IPS DF 19.7 (cell line): ENCODE results near the gene DHX32.
"Not testable (repeated sequence)": the region's sequence is repeated elsewhere in the genome, so short reads cannot be mapped to it uniquely, and the experiment has no call there.

Experiments
- DNase-seq: peaks from one replicate; pipeline ENCODE4 v3.0.0-alpha.2; 2013; ENCODE audit warnings: low read depth, low spot score

DHX32 gene

GRCh38 chr10:125895130-125896087 is 14.3 kb upstream of the DHX32 start:
- DNase-seq: not testable (repeated sequence)

GRCh38 chr10:125894176-125894575 is 13.1 kb upstream of the DHX32 start:
- DNase-seq: not testable (repeated sequence)

GRCh38 chr10:125892402-125892801 is 11.3 kb upstream of the DHX32 start:
- not testable (repeated sequence) for DNase-seq

- DNase-seq: not testable (repeated sequence)
Measured at GRCh38 chr10:125889441-125889840, 8.3 kb upstream of the DHX32 start.

GRCh38 chr10:125886914-125887512 is 5.9 kb upstream of the DHX32 start:
- no peak for DNase-seq

GRCh38 chr10:125883211-125883610 is 2.1 kb upstream of the DHX32 start:
- no peak for DNase-seq

GRCh38 chr10:125882596-125882995 is 1.5 kb upstream of the DHX32 start:
- DNase-seq: no peak

GRCh38 chr10:125880719-125881118 is 373 bp downstream of the DHX32 start:
- no peak for DNase-seq

- DNase-seq: no peak
Measured at GRCh38 chr10:125878957-125879835, 1.9 kb downstream of the DHX32 start.

- DNase-seq: no peak
Measured at GRCh38 chr10:125871338-125871737, 9.8 kb downstream of the DHX32 start.

GRCh38 chr10:125868372-125868975 is 12.6 kb downstream of the DHX32 start:
- peak; percentile 12 for DNase-seq

- no peak for DNase-seq
Measured at GRCh38 chr10:125866421-125867029, 14.6 kb downstream of the DHX32 start.

- no peak for DNase-seq
Measured at GRCh38 chr10:125865120-125865519, 16.0 kb downstream of the DHX32 start.

GRCh38 chr10:125859128-125859817 is 21.8 kb downstream of the DHX32 start:
- DNase-seq: no peak

- no peak for DNase-seq
Measured at GRCh38 chr10:125857185-125857760, 23.8 kb downstream of the DHX32 start.

GRCh38 chr10:125852487-125852886 is 28.6 kb downstream of the DHX32 start:
- no peak for DNase-seq

GRCh38 chr10:125850766-125851731 is 30.0 kb downstream of the DHX32 start:
- DNase-seq: no peak

GRCh38 chr10:125849448-125849847 is 31.6 kb downstream of the DHX32 start:
- DNase-seq: no peak

GRCh38 chr10:125848857-125849256 is 32.2 kb downstream of the DHX32 start:
- no peak for DNase-seq
